Measurements from ENCODE around the gene TIGD1. TPM values are rescaled to one million over a fixed set of nuclear protein-coding genes. Genes with fewer than 3 reads are reported as not detected.

Gene TIGD1
- polyA plus RNA-seq, 1 experiment = 1.7 TPM

DNA sequence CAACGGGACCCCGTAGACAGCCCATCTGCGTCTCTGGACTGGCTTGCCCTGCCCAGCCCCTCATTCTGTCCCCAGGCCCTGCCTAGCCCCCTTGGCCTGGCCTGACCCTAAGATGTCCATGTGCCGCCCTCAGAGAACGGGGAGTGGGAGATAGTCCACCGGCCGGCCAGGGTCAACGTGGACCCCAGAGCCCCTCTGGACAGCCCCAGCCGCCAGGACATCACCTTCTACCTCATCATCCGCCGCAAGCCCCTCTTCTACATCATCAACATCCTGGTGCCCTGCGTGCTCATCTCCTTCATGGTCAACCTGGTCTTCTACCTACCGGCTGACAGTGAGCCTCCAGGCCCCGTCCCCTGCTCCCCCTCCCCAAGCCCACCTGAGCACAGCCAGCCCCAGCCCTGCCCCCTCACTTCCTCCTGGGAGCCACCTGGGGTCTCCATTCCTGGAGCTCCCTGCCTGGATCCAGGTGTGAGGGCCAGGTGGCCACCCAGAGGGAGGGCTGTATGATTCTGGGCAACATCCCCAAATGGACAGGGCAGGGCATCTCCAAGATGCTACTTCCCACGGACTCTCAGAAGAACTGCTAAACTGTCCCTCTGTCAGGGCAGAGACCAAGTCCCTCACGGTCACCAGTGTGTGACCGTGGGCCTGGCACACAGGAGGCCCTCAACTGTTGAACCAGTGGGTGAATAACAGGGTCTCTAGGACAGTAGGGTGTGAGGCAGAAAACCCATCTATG lies 20.4 kb downstream of the TIGD1 start:
- peaks cover 3% of the 10 kb centered on the region for H3K27me3 ChIP-seq (ENCODE audit: control insufficient read depth, insufficient read depth, low read length)
- CTCF ChIA-PET = interaction anchor here (1.2 kb wide), 1 partner anchor 624 kb away, joined by 4 read pairs; no protein-coding TSS in a partner anchor
- no peaks in the 10 kb centered on the region for H3K36me3 ChIP-seq (ENCODE audit: control insufficient read depth, insufficient read depth, low read length)
- H3K4me3 ChIP-seq (ENCODE audit: low read depth, low read length) = no peak overlapping the region
- POLR2A ChIA-PET = no interaction called here
- TF ChIP-seq CTCF (IDR thresholded peaks at IDR 0.05; ENCODE audit: insufficient read depth, low read depth, low read length) = no peak
- no peak for DNase-seq (ENCODE audit: low read depth)

GRCh38 chr2:232528746-232529460 lies 21.5 kb downstream of the TIGD1 start:
- ChIA-PET CTCF (interaction anchor here (0.6 kb wide), 1 partner anchor 116 kb away, joined by 3 read pairs; no protein-coding TSS in a partner anchor), POLR2A (no interaction called here)
- no peaks in the 10 kb centered on the region for H3K36me3 ChIP-seq (ENCODE audit: control insufficient read depth, insufficient read depth, low read length)
- no peak for DNase-seq (ENCODE audit: low read depth)
- H3K4me3 ChIP-seq (ENCODE audit: low read depth, low read length) = no peak overlapping the region
- H3K27me3 ChIP-seq (ENCODE audit: control insufficient read depth, insufficient read depth, low read length) = peaks cover 9% of the 10 kb centered on the region
- TF ChIP-seq CTCF (IDR thresholded peaks at IDR 0.05; ENCODE audit: insufficient read depth, low read depth, low read length) = no peak

DNA sequence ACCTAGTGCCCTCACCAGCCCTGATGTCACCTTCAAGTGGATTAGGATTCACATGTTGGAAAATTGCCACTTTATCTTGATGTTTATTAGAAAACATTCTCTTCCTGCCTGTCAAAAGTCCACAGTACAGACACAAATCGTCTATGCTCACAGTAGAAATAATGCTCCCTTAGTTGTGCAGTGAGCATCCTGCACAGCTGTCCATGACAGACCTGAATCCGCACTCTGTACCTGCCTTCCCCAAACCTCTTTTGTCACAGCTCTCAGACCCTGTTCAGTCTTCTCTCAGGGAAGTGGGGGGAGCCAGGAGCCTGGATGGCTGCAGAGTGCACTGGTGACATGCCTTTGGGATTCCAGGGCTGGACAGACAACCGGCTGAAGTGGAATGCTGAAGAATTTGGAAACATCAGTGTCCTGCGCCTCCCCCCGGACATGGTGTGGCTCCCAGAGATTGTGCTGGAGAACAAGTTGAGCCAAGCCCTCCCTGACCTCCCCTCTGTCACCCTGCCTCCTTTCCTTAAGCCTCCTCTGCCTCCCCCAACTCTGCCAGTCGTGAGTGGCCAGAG lies 22.4 kb downstream of the TIGD1 start:
- DNase-seq (ENCODE audit: low read depth) = no peak
- Histone ChIP-seq H3K27me3 (ENCODE audit: control insufficient read depth, insufficient read depth, low read length) (peaks cover 17% of the 10 kb centered on the region), H3K36me3 (ENCODE audit: control insufficient read depth, insufficient read depth, low read length) (no peaks in the 10 kb centered on the region), H3K4me3 (ENCODE audit: low read depth, low read length) (no peak overlapping the region)
- no peak for TF ChIP-seq CTCF (IDR thresholded peaks at IDR 0.05; ENCODE audit: insufficient read depth, low read depth, low read length)
- ChIA-PET POLR2A (interaction anchor here (0.6 kb wide), 1 partner anchor 601 kb away, joined by 3 read pairs; no protein-coding TSS in a partner anchor), CTCF (interaction anchor here (0.6 kb wide), 1 partner anchor 117 kb away, joined by 3 read pairs; no protein-coding TSS in a partner anchor)

DNA sequence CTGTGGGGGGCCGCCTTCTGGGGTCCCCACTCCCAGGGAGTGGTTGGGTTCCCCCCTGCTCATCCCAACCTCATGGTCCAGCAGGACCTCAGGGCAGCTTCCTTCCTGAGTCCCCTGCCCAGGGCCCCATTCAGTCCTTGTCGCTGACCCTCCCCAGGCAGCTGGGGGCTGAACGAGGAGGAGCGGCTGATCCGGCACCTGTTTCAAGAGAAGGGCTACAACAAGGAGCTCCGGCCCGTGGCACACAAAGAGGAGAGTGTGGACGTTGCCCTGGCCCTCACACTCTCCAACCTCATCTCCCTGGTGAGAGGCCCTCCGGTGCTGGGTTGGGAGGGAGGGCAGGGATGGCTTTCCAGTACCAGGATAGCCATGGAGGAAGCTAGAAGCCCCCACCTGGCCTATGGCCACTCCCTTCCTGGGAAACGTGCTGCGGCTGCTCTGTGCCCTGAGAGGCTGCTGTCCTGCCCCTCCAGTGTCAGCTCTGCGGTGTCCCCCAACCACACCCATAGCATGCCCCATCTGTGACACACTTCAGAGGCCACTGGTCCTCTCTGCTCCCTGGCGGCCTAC lies 23.9 kb downstream of the TIGD1 start:
- CTCF ChIA-PET = no interaction called here
- DNase-seq (ENCODE audit: low read depth) = no peak
- Histone ChIP-seq H3K4me3 (ENCODE audit: low read depth, low read length) (no peak overlapping the region), H3K36me3 (ENCODE audit: control insufficient read depth, insufficient read depth, low read length) (no peaks in the 10 kb centered on the region), H3K27me3 (ENCODE audit: control insufficient read depth, insufficient read depth, low read length) (peaks cover 24% of the 10 kb centered on the region)
- TF ChIP-seq CTCF (IDR thresholded peaks at IDR 0.05; ENCODE audit: insufficient read depth, low read depth, low read length) = no peak
- POLR2A ChIA-PET = no interaction called here

All from BJ (cell line).